Activated CD8-positive, alpha-beta T cell treated with anti-CD3 and anti-CD28 coated beads for 36 hours (primary cell): ENCODE measurements around the gene MYL7. TPM values are rescaled to one million over a fixed set of nuclear protein-coding genes. Genes with fewer than 3 reads are reported as not detected.

ENCODE experiments used
- ATAC-seq: fragments of 200-7000 bp; cut with Tn5 transposase; one replicate; pipeline ENCODE4 v1.10.0; 2021; ENCODE audit warnings: mild to moderate bottlenecking, moderate library complexity
- CTCF ChIA-PET: fragments of 350-600 bp; sonication (Branson Sonifier 250); formaldehyde crosslinking; loops from one replicate; lab custom pipeline; 2021; ENCODE audit warnings: antibody characterized with exemption; lab: Charles Lee
- POLR2A ChIA-PET: fragments of 350-600 bp; sonication (Branson Sonifier 250); formaldehyde crosslinking; loops from one replicate; lab custom pipeline; 2021; ENCODE audit warnings: antibody characterized with exemption; lab: Charles Lee
- DNase-seq: peaks from one replicate; pipeline ENCODE4 v3.0.0-alpha.2; 2020
- H3K27ac Mint-ChIP-seq: one replicate; pipeline ENCODE4 v1.8.0; 2021; ENCODE audit warnings: mild to moderate bottlenecking, mixed read lengths
- H3K27me3 Mint-ChIP-seq: one replicate; pipeline ENCODE4 v1.8.0; 2021; ENCODE audit warnings: mixed read lengths
- H3K36me3 Mint-ChIP-seq: one replicate; pipeline ENCODE4 v1.8.0; 2021; ENCODE audit warnings: low read depth, mixed read lengths
- H3K4me1 Mint-ChIP-seq: one replicate; pipeline ENCODE4 v1.8.0; 2021; ENCODE audit warnings: low read depth, mixed read lengths
- H3K4me3 Mint-ChIP-seq: one replicate; pipeline ENCODE4 v1.8.0; 2021; ENCODE audit warnings: mild to moderate bottlenecking, moderate library complexity, mixed read lengths
- H3K9me3 Mint-ChIP-seq: one replicate; pipeline ENCODE4 v1.8.0; 2021; ENCODE audit warnings: mixed read lengths
- CTCF ChIP-seq: fragments of 200-600 bp; IDR thresholded peaks from one replicate; pipeline ENCODE4 v1.8.0; 2022; ENCODE audit warnings: antibody characterized with exemption, mild to moderate bottlenecking
- intact Hi-C: fragments of 100-400 bp; cut with micrococcal nuclease; formaldehyde crosslinking; loops from one replicate; pipeline ENCODE4 v1.10.0; 2022
- total RNA-seq, 2 experiments: library from RNA; stranded (reverse); gene quantifications; one replicate each; pipeline ENCODE4 v1.2.3, GENCODE V29; 2021

The MYL7 gene
- total RNA-seq, 2 experiments from 2014 or later = not detected

- no peaks in the 10 kb centered on the region for H3K9me3 Mint-ChIP-seq
- no peak overlapping the region for H3K4me3 Mint-ChIP-seq
- intact Hi-C loops = no loop called here
- ChIA-PET POLR2A (interaction anchor here (1.6 kb wide), 1 partner anchor 14 kb away, joined by 4 read pairs; no protein-coding TSS in a partner anchor), CTCF (no interaction called here)
- H3K36me3 Mint-ChIP-seq = no peaks in the 10 kb centered on the region
- H3K4me1 Mint-ChIP-seq = peaks cover 25% of the 10 kb centered on the region
- ATAC-seq = no peak
- H3K27ac Mint-ChIP-seq = no peak overlapping the region
- H3K27me3 Mint-ChIP-seq = no peaks in the 10 kb centered on the region
- no peak for TF ChIP-seq CTCF
- no peak for DNase-seq
Observed at GRCh38 chr7:44094883-44095592, 46.1 kb downstream of the MYL7 start.

DNA sequence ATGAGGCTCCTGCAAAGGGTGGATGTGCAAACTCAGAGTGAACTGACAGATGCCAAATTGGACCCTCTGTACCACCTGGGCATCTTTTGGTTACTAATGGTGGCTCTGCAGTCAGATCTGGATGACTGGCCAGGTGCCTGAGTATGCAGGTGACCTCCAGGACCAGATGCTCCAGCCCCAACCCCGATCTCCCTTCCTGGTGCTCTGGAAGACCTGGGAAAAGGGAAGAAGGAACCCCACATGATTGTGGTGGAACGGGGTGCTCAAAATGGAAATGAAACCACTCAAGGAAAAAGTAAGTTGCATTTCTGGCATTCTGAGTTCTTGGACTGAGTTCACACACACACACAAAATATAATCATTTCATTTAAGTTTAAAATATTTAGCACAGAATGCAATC is 46.8 kb downstream of the MYL7 start:
- Mint-ChIP-seq H3K36me3 (no peaks in the 10 kb centered on the region), H3K27ac (no peak overlapping the region), H3K27me3 (no peaks in the 10 kb centered on the region), H3K9me3 (no peaks in the 10 kb centered on the region), H3K4me1 (peaks cover 22% of the 10 kb centered on the region), H3K4me3 (no peak overlapping the region)
- ChIA-PET CTCF (no interaction called here), POLR2A (no interaction called here)
- no peak for TF ChIP-seq CTCF
- DNase-seq (no peak), ATAC-seq (no peak)
- intact Hi-C loops = no loop called here

DNA sequence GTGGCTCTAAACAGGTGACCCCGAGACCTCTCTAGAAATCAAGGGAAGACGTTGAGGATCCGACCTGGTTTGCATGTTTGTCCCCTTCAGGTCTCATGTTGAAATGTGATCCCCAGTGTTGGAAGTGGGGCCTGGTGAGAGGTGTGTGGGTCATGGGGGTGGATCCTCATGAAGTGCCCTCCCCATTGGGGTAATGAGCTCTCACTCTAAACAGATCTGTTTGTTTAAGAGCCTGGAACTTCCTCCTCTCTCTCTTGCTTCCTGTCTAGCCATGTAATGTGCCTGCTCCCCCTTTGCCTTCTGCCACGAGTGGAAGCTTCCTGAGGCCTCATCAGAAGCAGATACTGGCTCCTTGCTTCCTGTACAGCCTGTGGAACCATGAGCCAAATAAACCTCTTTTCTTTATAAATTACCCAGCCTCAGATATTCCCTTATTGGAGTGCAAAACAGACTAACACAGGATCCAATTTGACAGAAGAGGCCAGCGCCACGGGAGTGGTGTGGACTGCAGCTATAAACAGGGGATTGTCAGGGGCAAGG is 48.0 kb downstream of the MYL7 start:
- Mint-ChIP-seq H3K36me3 (no peaks in the 10 kb centered on the region), H3K9me3 (no peaks in the 10 kb centered on the region), H3K27ac (no peak overlapping the region), H3K27me3 (no peaks in the 10 kb centered on the region), H3K4me3 (no peak overlapping the region), H3K4me1 (peaks cover 17% of the 10 kb centered on the region)
- no peak for ATAC-seq
- ChIA-PET POLR2A (no interaction called here), CTCF (no interaction called here)
- DNase-seq = no peak
- TF ChIP-seq CTCF = no peak
- intact Hi-C loops = no loop called here

Other genes starting within 250 kb of the MYL7 start
- gene URGCP, start 234.7 kb downstream of the MYL7 start, total RNA-seq = 10 to 100 TPM; 18.8 to 19.4 TPM
- 10 to 100 TPM in 1 of 2 experiments, 1 to 10 TPM in 1; 8.8 to 10.2 TPM for gene UBE2D4, start 214.9 kb downstream of the MYL7 start, total RNA-seq
- gene SPDYE1, start 143.4 kb downstream of the MYL7 start, total RNA-seq = not detected
- 100 to 1,000 TPM; 108 to 110 TPM for gene DBNL, start 96.6 kb downstream of the MYL7 start, total RNA-seq
- gene PGAM2, start 75.8 kb downstream of the MYL7 start, total RNA-seq = under 1 TPM in 1 of 2 experiments, not detected in 1; 0.49 TPM
- 10 to 100 TPM; 35.4 to 37.2 TPM for gene POLM, start 58.8 kb downstream of the MYL7 start, total RNA-seq
- gene AEBP1, start 37.0 kb downstream of the MYL7 start, total RNA-seq = 10 to 100 TPM; 29.1 to 30.4 TPM
- 100 to 1,000 TPM; 243 to 251 TPM for gene POLD2, start 17.8 kb downstream of the MYL7 start, total RNA-seq
- gene GCK, start 48.1 kb upstream of the MYL7 start, total RNA-seq = 1 to 10 TPM; 2.1 to 2.6 TPM
- gene YKT6, start 59.6 kb upstream of the MYL7 start, total RNA-seq = 10 to 100 TPM; 49.3 to 50.9 TPM
- 1 to 10 TPM in 1 of 2 experiments, under 1 TPM in 1; 0.97 to 1.9 TPM for gene CAMK2B, start 184.3 kb upstream of the MYL7 start, total RNA-seq